ENCODE results near the gene NMBR. TPM values are rescaled to one million over a fixed set of nuclear protein-coding genes. Genes with fewer than 3 reads are reported as not detected.

NMBR gene
- total and polyA plus RNA-seq, 2 donors (not counting 1 experiment from before 2014, with no cell fraction given), result 0.09 TPM; not detected in 1

DNA sequence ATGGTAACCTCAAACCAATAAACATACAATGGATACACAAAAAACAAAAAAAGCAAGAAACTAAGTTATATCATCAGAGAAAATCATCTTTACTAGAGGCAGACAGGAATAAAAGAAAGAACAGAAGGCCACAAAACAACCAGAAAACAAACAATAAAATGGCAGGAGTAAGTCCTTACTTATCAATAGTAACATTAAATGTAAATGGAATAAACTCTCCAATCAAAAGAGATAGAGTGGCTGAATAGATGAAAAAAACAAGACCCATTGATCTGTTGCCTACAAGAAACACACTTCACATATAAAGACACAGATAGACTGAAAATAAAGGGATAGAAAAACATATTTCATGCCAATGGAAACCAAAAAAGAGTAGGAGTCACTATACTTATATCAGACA lies 95.5 kb downstream of the NMBR start:
- ATAC-seq (ENCODE audit: low read depth) (no peak), DNase-seq (no peak)
- ChIA-PET POLR2A (no interaction called here), CTCF (no interaction called here)
- no peaks in the 10 kb centered on the region for H4K20me1 ChIP-seq (ENCODE audit: control insufficient read depth, insufficient read depth, low read length, poor library complexity, severe bottlenecking)
- no peaks in the 10 kb centered on the region for H3K27me3 ChIP-seq (replicated peaks in 1 of 4; ENCODE audit: control extremely low read depth in 1 of 4, control insufficient read depth in 3 of 4, insufficient read depth in 4 of 4, low read length in 3 of 4)
- H3K4me1 ChIP-seq (ENCODE audit: control insufficient read depth in 2 of 2, insufficient read depth in 2 of 2, low read length in 2 of 2), result no peaks in the 10 kb centered on the region
- H3K4me2 ChIP-seq (replicated peaks; ENCODE audit: low read depth, low read length, poor library complexity, severe bottlenecking), result no peak overlapping the region
- H3K79me2 ChIP-seq (ENCODE audit: control insufficient read depth, insufficient read depth, low read length), result no peaks in the 10 kb centered on the region
- Mint-ChIP-seq H3K9me3 (ENCODE audit: insufficient read depth) (peaks cover 8% of the 10 kb centered on the region), H3K4me3 (no peak overlapping the region), H3K27ac (no peak overlapping the region), H3K4me1 (no peaks in the 10 kb centered on the region), H3K27me3 (no peaks in the 10 kb centered on the region)
- no peak overlapping the region for H2AFZ ChIP-seq (ENCODE audit: insufficient read depth, low read depth, low read length, poor library complexity, severe bottlenecking)
- no peak overlapping the region for H3K4me3 ChIP-seq (ENCODE audit: control extremely low read depth in 1 of 5, extremely low read depth in 1 of 5, insufficient read depth in 1 of 5, low read depth in 2 of 5, low read length in 4 of 5)
- no peak overlapping the region for H3K27ac ChIP-seq (ENCODE audit: low read length in 2 of 2)
- no peak for TF ChIP-seq EZH2 (IDR thresholded peaks at IDR 0.05; ENCODE audit: borderline replicate concordance, insufficient read depth, low read depth, low read length, poor library complexity, severe bottlenecking)
- TF ChIP-seq, protein P1, sequence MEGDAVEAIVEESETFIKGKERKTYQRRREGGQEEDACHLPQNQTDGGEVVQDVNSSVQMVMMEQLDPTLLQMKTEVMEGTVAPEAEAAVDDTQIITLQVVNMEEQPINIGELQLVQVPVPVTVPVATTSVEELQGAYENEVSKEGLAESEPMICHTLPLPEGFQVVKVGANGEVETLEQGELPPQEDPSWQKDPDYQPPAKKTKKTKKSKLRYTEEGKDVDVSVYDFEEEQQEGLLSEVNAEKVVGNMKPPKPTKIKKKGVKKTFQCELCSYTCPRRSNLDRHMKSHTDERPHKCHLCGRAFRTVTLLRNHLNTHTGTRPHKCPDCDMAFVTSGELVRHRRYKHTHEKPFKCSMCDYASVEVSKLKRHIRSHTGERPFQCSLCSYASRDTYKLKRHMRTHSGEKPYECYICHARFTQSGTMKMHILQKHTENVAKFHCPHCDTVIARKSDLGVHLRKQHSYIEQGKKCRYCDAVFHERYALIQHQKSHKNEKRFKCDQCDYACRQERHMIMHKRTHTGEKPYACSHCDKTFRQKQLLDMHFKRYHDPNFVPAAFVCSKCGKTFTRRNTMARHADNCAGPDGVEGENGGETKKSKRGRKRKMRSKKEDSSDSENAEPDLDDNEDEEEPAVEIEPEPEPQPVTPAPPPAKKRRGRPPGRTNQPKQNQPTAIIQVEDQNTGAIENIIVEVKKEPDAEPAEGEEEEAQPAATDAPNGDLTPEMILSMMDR (IDR thresholded peaks at IDR 0.05), result no peak
- peaks cover 0 to 1% (median 0%) of the 10 kb centered on the region in 3 donors for H3K9me3 ChIP-seq (ENCODE audit: control extremely low read depth in 1 of 3, control insufficient read depth in 2 of 3, insufficient read depth in 1 of 3, low read length in 2 of 3)
- H3K9ac ChIP-seq (ENCODE audit: low read length), result no peak overlapping the region
- H3K36me3 ChIP-seq (replicated peaks in 1 of 2; ENCODE audit: control extremely low read depth in 1 of 2, control insufficient read depth in 1 of 2, extremely low read depth in 1 of 2, insufficient read depth in 2 of 2, low read length in 1 of 2), result no peaks in the 10 kb centered on the region
- intact Hi-C loops (cut with micrococcal nuclease), result no loop called here

DNA sequence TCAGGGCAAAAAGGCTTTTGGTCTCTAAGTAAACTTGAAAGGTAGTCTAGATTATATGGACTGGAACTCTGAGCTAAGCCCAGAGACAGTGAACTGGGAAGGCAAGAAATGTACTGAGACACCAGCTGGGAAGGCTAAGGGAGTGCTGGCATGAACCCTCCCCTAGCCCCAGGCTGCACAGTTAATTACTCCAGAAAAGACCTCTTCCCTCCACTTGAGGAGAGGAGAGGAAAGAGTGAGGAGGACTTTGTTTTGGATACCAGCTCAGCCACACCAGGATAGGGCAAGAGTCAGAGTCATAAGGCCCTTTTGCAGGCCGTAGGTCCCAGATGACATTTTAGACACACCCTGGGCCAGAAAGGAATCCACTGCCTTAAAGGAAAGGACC lies 98.3 kb downstream of the NMBR start:
- ChIA-PET POLR2A (no interaction called here), CTCF (no interaction called here)
- Mint-ChIP-seq H3K27ac (no peak overlapping the region), H3K9me3 (ENCODE audit: insufficient read depth) (peaks cover 8% of the 10 kb centered on the region), H3K4me1 (no peaks in the 10 kb centered on the region), H3K27me3 (no peaks in the 10 kb centered on the region), H3K4me3 (no peak overlapping the region)
- Histone ChIP-seq H4K20me1 (ENCODE audit: control insufficient read depth, insufficient read depth, low read length, poor library complexity, severe bottlenecking) (no peaks in the 10 kb centered on the region), H3K4me1 (ENCODE audit: control insufficient read depth in 2 of 2, insufficient read depth in 2 of 2, low read length in 2 of 2) (no peaks in the 10 kb centered on the region), H3K9me3 (ENCODE audit: control extremely low read depth in 1 of 3, control insufficient read depth in 2 of 3, insufficient read depth in 1 of 3, low read length in 2 of 3) (peaks cover 0 to 1% (median 0%) of the 10 kb centered on the region in 3 donors), H3K79me2 (ENCODE audit: control insufficient read depth, insufficient read depth, low read length) (no peaks in the 10 kb centered on the region), H3K4me3 (ENCODE audit: control extremely low read depth in 1 of 5, extremely low read depth in 1 of 5, insufficient read depth in 1 of 5, low read depth in 2 of 5, low read length in 4 of 5) (no peak overlapping the region), H3K9ac (ENCODE audit: low read length) (no peak overlapping the region), H3K27me3 (replicated peaks in 1 of 4; ENCODE audit: control extremely low read depth in 1 of 4, control insufficient read depth in 3 of 4, insufficient read depth in 4 of 4, low read length in 3 of 4) (no peaks in the 10 kb centered on the region), H3K36me3 (replicated peaks in 1 of 2; ENCODE audit: control extremely low read depth in 1 of 2, control insufficient read depth in 1 of 2, extremely low read depth in 1 of 2, insufficient read depth in 2 of 2, low read length in 1 of 2) (no peaks in the 10 kb centered on the region), H3K27ac (ENCODE audit: low read length in 2 of 2) (no peak overlapping the region), H2AFZ (ENCODE audit: insufficient read depth, low read depth, low read length, poor library complexity, severe bottlenecking) (no peak overlapping the region), H3K4me2 (replicated peaks; ENCODE audit: low read depth, low read length, poor library complexity, severe bottlenecking) (no peak overlapping the region)
- DNase-seq (no peak), ATAC-seq (ENCODE audit: low read depth) (no peak)
- WGBS (ENCODE audit: insufficient coverage), result 100% methylated on average over 1 of the region's 1 CpG
- intact Hi-C loops (cut with micrococcal nuclease), result no loop called here
- TF ChIP-seq, protein P1 (IDR thresholded peaks at IDR 0.05), result no peak
- no peak for TF ChIP-seq EZH2 (IDR thresholded peaks at IDR 0.05; ENCODE audit: borderline replicate concordance, insufficient read depth, low read depth, low read length, poor library complexity, severe bottlenecking)
